ENCODE measurements around the gene NHSL2.

Gene NHSL2

GRCh38 chrX:71974916-71975315 lies 64.3 kb downstream of the NHSL2 start:
- DNase-seq (ENCODE audit: low spot score), result no peak
- TF ChIP-seq, protein P1, sequence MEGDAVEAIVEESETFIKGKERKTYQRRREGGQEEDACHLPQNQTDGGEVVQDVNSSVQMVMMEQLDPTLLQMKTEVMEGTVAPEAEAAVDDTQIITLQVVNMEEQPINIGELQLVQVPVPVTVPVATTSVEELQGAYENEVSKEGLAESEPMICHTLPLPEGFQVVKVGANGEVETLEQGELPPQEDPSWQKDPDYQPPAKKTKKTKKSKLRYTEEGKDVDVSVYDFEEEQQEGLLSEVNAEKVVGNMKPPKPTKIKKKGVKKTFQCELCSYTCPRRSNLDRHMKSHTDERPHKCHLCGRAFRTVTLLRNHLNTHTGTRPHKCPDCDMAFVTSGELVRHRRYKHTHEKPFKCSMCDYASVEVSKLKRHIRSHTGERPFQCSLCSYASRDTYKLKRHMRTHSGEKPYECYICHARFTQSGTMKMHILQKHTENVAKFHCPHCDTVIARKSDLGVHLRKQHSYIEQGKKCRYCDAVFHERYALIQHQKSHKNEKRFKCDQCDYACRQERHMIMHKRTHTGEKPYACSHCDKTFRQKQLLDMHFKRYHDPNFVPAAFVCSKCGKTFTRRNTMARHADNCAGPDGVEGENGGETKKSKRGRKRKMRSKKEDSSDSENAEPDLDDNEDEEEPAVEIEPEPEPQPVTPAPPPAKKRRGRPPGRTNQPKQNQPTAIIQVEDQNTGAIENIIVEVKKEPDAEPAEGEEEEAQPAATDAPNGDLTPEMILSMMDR (conservative IDR thresholded peaks at IDR 0.05; ENCODE audit: low read depth), result no peak
- H3K27ac ChIP-seq, result no peak overlapping the region
- CTCF ChIA-PET, result interaction anchor here (0.7 kb wide), 1 partner anchor 170 kb away, joined by 3 read pairs; no protein-coding TSS in a partner anchor
- POLR2A ChIA-PET (ENCODE audit: low non-redundant PET), result no interaction called here

DNA sequence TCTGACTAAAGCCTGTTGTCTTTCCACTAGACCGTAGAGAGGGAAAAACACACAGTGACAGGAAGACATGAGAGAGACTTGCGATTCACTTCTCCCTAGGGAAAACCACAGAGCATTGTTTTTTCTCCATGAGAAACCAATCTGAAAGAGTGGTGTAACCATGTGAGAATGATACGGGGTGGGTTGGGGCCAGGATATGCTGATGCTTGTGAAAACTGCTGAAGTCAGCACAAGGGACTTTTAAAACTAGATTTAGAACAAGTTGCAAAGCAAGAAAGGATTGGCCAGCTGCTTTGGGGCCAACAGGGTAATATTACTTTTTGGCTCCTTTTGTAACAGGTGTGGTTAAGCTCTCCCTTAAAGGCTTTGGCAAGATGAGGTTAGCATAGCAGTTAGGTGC lies 66.1 kb downstream of the NHSL2 start:
- CTCF ChIA-PET, result no interaction called here
- POLR2A ChIA-PET (ENCODE audit: low non-redundant PET), result no interaction called here
- DNase-seq (ENCODE audit: low spot score), result no peak

GRCh38 chrX:71978164-71978563 lies 67.5 kb downstream of the NHSL2 start:
- TF ChIP-seq, protein P1 (conservative IDR thresholded peaks at IDR 0.05; ENCODE audit: low read depth), result no peak
- no peak for DNase-seq (ENCODE audit: low spot score)
- CTCF ChIA-PET, result no interaction called here
- no peak overlapping the region for H3K27ac ChIP-seq
- POLR2A ChIA-PET (ENCODE audit: low non-redundant PET), result no interaction called here

More for the DNA sequence above, 66.1 kb downstream of the NHSL2 start:
- H3K27ac ChIP-seq, result no peak overlapping the region
- TF ChIP-seq, protein P1 (conservative IDR thresholded peaks at IDR 0.05; ENCODE audit: low read depth), result no peak

GRCh38 chrX:71989768-71990426 lies 79.3 kb downstream of the NHSL2 start:
- DNase-seq (ENCODE audit: low spot score), result no peak
- CTCF ChIA-PET, result no interaction called here
- TF ChIP-seq, protein P1 (conservative IDR thresholded peaks at IDR 0.05; ENCODE audit: low read depth), result no peak
- POLR2A ChIA-PET (ENCODE audit: low non-redundant PET), result no interaction called here
- H3K27ac ChIP-seq, result no peak overlapping the region

DNA sequence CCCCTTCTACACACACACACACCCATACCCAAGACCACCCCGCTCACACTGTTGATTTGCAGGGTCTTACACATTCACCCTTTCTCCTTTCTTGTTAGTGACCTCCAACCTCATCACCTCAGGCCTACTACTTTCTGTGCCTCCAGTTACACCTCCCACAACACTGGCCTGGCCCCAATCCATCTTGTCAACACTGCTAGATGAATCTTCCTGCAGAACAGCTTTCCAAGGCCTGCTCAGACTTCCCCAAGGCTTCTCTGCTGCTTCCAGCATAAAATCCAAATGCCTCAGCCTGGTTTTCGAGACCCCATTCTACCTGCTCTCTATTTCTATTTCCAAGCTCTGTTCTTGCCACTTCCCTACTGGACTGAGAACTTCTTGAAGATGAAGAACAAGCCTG lies 79.9 kb downstream of the NHSL2 start:
- TF ChIP-seq, protein P1 (conservative IDR thresholded peaks at IDR 0.05; ENCODE audit: low read depth), result no peak
- ChIA-PET POLR2A (ENCODE audit: low non-redundant PET) (no interaction called here), CTCF (no interaction called here)
- no peak for DNase-seq (ENCODE audit: low spot score)
- H3K27ac ChIP-seq, result no peak overlapping the region

DNA sequence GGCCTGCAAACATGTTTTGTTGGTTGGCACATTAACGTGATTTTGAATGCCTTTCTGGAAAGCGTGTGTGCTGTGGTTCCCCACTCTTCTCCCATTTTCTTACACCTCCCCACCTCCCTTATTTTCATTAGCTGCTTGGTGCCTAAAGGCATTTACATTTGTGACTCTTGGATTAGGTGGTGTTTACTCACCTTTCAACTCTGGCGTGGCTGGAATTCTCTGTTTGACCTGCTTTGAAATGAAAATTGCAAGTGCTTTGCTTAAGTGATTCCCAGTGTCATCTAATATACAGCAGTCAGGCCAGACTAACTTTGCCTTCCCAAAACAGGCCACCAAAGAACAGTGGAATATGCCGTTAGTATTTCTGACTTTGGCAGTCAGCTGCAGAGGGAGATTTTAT lies 80.5 kb downstream of the NHSL2 start:
- ChIA-PET POLR2A (ENCODE audit: low non-redundant PET) (no interaction called here), CTCF (no interaction called here)
- DNase-seq (ENCODE audit: low spot score), result no peak
- TF ChIP-seq, protein P1 (conservative IDR thresholded peaks at IDR 0.05; ENCODE audit: low read depth), result no peak
- H3K27ac ChIP-seq, result no peak overlapping the region

Measured in RWPE1 (cell line).